ENCODE measurements around the gene DLG2. TPM values are rescaled to one million over a fixed set of nuclear protein-coding genes. Genes with fewer than 3 reads are reported as not detected.

DLG2 gene
- total RNA-seq, 1 experiment from 2014 or later = 0.72 TPM

DNA sequence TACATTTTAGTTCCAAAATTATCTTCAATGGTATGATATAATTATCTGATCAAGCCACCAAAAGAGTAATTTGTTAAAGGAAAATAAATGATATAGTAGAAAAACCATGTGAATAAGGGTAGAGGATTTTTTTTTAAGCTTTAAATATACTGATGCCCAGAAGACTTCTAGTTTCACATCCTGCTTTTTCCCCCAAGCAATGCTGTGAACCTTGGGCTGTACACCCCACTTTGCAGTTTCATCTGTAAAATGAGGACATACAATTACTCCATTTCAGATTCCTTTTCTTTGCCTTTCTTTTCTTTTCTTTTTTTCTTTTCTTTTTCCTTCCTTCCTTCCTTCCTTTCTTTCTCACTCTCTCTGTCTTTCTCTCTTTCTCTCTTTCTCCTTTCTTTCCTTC is 1125.4 kb downstream of the DLG2 start:
- no peak for DNase-seq (ENCODE audit: low spot score)

DNA sequence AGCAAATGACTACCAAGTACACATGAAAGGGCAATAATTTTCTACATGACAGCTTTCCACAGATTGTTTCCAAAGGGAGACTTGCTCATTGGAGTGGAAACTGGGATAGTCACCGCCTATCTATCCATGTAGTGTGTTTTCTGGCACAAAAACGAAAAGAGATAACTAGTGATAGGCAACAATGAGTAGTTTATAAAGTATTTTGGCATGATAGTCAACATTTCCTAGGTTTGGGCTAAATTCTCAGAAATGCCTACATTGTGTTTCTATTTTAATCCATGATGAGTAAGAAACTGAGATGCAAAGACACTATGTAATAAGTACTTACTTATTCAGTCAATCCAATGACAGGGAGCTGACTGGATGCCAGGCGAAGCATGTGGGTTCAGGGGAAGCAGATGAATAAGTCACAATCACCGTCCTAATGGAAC is 1129.1 kb downstream of the DLG2 start:
- peak; percentile 41 for DNase-seq (ENCODE audit: low spot score)

DNA sequence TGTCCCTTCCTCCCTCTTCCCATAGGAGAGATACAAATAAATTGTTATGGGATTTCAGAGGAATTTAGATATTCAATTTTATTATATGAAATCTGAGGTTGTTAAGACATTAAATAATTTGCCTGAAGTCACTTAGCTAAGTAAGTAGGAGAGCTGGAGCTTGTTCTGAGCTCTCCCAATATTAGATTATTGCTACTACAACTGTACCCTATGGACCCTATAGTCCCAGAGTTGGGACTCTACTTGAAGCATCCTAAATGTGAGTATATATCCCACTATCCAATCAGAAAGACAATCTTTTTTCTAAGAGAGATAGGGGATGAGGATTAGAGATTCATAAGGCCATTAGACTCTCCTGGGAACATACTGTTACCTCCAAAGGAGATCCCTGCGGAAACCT is 1130.0 kb downstream of the DLG2 start:
- no peak for DNase-seq (ENCODE audit: low spot score)

DNA sequence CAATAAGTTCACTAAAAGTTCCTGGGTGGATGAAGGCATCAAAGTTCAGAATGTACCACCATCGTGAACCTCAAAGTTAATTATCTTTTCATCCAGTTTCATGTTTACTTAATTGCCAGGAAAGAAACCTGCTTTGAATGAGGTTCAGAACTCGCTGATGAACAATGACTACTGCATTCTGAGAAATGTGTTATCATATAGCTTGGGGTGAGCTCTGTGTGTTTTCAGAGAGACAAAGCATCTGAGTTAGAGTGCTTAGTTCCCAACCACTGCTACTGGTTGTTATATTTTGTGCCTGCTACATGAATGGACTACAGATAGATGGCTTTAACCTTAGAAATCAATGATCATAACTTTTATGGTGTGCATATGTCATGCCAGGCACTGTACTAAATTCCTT is 1131.0 kb downstream of the DLG2 start:
- DNase-seq (ENCODE audit: low spot score) = no peak

DNA sequence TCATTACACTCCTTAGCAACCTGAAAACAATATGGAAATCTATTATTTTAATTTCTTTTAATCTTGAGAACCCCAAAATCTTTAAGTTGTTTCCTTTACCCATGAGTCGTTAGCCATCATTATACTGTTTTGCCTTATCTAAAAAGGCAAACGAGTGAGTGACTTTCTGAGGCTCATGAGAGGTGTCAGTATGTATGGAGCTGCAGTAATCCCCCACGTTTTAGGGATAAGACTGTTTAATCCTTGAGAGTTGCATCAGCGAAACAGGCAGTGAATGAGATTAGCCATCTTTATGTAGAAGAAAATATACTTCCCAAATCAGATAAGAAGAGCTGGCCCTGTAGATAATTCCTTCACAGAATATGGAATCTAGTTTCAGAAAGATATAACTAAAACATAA is 1147.0 kb downstream of the DLG2 start:
- no peak for DNase-seq (ENCODE audit: low spot score)

DNA sequence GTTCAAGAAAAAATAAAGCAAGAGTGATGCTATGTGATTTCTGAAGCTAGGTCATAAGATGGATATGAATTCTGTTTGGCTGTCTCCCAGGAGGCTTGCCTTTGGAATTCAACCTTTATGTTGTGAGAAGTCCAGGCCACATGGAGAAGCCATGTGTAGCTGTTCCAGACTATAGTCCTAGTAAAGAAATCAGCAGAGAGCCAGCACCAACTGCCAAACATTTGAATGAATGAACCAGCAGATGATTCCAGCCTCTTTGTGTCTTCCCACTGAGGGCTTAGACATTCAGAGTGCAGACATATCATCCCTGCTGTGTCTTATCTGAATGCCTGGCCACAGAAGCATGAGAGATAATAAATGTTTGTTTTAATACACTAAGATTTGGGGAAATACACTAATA is 1150.6 kb downstream of the DLG2 start:
- no peak for DNase-seq (ENCODE audit: low spot score)

DNA sequence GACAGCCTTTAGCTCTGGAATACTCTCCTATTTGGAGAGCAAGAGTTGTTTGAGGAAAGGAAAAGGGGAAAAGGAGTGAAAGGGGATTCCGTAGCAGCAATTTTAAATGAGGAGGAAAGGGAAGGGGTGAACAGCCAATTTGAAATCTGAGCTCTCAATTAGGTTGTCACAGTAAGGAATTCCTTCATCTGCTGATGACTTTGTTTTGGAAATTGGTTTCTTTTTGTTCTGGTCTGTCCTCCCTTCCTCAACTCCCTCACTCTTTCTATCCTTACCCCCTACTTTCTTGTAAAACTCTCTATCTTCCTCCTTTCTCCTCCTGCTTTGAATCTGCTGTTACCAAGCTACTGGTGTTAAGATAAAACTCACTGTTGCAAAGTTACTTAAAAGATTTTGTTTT is 1155.6 kb downstream of the DLG2 start:
- DNase-seq (ENCODE audit: low spot score) = no peak

DNA sequence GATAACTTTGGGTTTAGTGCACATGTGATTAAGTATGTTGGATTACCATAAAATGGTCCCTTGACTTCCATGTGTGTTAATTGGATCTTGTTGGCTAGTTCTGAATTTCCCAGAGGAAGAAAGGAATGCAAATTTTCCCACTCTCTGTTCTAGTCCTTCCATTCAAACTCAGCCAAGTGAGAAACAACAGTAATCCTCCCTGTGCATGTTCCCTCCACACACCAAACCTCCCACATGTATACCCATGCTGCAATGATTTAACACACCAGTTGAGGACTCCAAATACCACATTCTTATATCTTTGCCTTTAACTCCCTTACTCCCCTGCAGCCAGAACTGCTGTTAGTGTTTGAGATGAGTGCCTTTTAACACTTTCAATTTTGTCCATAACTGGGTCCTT is 1158.9 kb downstream of the DLG2 start:
- no peak for DNase-seq (ENCODE audit: low spot score)

DNA sequence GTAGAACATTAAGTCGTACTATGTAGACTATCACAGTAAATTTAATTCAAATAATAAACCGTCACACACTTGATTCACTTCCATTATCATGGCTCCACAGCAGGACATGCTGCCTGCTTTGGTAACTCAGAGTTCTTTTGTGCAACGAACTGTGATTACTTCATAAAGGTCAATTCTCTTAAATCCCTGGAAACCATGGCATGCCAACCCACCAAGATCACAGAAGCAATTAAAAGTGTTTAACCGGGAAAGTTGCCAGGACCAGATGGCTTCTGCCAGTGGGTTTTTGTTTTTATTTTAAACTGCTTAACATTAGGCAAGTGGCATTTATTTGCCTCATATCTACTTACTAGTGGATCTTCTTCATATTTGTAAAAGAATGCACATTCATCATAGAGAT is 1162.1 kb downstream of the DLG2 start:
- DNase-seq (ENCODE audit: low spot score) = peak; percentile 14

DNA sequence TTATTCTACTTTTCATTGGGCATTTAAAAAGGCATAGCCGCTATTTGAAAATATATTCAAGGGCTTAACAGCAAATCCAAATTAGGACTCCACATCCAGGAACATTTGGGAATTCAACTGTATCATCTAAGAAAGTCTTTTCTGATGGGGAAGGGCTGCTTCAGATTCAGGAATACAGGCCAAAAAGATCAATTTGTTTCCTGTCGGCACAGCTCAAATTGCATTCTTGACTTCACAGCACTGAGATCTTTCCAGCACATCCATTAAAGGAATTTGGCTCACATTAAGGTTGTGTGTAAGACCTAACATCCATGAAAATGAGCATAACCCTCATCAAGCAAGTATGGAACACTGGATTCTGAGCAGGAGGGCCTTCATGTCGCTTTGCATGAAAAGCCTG is 1171.5 kb downstream of the DLG2 start:
- DNase-seq (ENCODE audit: low spot score) = no peak

DNA sequence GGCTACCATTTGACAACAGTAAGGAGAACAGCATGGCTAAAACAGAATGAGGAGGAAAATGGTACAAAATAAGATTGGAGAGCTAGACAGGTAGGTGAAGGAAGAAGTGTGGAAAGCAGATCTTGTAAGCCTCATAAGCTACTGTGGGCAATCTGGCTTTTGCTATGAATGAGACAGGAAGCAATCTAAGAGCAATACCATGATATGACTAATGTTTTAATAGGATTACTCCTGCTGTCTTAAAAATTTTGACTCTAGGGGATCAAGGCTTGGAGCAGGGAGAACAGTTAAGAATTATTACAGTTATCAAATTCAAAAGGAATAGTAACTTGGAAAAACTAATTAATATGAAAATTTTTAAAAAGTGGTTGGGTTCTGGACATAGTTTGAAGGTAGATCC is 1174.9 kb downstream of the DLG2 start:
- no peak for DNase-seq (ENCODE audit: low spot score)

DNA sequence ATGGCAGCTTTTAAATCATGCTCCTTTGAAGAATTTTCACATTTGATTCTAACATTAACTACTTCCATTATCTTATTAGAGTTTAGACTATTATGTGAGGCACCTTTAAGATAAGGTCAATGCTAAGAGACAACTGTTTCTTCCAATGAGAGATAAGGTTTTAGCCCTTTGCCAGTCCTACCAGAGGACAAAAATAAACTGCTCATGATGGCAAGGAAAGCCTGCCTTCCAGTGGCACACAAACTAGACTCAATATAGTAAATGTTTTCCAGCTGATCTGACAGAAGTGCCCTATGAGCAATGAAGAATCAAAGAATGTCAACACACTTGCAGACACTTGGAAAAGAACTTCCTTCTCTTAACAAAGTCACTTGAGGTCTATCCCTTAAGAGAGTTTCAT is 1188.6 kb downstream of the DLG2 start:
- no peak for DNase-seq (ENCODE audit: low spot score)

DNA sequence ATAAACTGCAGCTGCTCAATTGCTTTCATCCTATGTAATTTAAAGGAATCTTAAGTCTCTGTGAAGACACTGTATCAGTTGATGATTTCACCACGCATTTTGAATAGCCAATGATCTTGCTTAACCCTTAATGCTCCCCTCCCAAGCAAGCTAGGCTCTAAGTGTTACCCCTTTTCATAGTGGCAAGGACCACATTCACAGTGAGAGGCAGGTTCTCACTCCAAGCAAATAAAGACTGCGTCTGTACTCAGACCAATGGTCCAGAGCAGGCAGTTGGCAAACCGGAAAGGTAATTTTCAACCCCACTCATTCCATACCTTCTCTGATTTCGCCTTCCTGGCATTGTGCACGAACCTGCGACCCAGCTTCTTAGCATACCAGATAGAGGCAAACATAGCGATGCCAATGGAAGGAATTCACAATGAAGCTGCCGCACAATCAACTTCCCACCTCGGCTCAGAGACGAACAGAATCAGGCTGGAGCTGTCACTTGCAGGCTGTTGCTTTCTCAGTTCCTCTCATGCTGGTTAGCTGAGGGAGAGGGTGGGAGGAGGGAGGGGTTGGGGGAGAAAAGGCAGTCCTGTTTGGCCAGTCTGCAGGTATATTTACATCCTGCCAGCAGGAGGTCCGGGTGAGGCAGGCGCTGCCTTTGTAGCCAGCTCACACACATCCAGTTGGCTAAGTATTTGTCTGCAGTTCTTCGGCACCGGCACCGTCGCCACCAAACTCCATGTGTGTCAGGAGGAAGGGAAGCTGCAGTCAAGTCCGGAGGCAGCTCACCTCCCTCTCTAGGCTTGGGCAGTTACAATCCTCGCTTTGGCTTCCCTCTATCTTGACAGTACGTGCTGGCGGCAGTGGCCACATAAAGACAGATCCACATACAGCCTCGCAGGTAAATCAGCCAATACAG is 1189.8 kb downstream of the DLG2 start:
- DNase-seq (ENCODE audit: low spot score) = peak; percentile 3

DNA sequence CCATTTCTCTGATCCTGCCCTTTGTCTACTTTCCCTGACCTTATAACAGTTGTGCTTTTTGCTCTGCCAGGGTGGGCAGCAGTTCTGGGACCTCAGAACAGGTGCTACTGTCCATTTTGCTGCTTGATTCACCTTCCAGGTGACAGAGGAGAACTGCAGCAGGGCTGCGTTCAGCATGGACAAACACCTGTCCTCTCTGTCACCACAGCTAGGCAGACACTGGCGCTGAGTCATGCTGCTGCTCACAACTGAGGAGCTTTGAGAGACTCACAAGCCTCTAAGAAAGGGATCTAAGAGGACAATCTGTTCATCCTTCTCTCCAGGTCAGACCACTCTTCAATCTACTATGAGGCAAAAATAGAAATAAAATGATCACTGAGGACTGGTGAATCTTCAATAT is 1196.5 kb downstream of the DLG2 start:
- no peak for DNase-seq (ENCODE audit: low spot score)

DNA sequence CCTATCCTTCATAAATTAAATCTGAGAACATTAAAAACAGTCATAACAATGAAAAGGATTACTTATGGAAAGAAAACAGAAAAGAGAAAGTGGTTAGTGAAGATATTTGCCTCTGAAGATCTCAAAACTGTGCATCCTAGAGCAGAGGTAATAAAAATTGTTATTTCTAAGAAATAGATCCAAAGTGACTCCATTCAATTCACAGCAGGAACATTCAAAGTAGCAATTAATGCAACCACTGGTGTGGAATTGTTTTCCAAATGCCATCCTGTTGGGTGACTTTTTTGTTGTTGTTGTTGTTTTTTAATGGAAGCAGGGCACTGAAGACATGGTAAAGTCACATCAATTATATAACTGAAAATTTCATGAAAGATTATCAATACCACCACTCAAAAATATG is 1201.5 kb downstream of the DLG2 start:
- DNase-seq (ENCODE audit: low spot score) = no peak

DNA sequence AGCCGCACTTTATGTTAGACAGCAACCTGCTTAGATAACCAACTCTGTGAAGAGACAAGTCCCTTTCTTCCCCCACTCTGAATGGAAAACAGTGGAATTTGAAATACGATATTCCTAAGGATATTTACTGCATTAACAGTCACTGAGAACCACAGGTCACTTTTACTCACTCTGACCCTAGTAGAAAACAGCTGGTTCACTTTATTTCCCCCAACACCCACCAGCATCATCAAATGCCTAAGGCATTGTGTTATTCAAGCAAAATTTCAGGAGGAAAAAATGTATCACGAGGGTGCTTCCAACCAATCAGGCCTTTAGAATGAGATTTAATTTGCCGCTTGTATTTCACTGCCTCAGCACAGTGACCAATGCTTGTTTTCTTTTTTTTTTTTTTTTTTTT is 1206.9 kb downstream of the DLG2 start:
- no peak for DNase-seq (ENCODE audit: low spot score)

DNA sequence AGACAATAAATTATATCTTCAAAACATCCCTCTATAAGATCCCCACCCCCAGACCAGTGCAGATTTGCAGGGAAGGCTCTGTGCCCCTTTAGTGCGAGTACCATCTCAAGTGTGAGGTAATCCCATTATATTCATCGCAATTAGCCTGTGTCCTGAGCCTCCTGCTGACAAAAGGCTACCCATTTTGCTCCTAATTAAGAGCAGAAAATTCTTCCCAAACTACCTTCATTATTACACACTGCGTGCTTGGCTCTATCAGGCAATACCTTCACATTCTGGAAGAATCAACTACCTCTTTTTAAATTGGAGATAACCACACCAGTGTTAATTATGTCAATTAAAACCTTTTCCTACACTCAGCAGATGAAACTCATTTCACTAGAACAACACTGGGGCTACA is 1207.5 kb downstream of the DLG2 start:
- no peak for DNase-seq (ENCODE audit: low spot score)

DNA sequence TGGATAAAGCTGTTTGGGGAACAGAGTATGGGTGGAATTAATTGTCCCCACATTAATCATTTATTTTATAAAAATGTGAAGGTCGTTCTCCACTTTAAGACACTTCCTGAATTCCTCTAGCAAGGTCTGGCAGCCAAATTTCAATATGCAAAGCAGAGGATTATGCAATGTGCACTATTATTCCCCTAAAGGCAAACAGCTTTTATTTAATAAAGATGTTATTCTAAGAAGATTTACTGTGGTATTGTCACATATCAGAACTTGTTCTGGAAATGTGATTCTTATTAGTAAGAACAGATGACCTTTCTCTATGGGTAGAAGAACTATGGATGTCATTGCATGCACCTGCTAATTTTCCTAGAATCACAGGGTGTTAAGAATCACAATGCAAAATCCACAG is 1212.2 kb downstream of the DLG2 start:
- no peak for DNase-seq (ENCODE audit: low spot score)

DNA sequence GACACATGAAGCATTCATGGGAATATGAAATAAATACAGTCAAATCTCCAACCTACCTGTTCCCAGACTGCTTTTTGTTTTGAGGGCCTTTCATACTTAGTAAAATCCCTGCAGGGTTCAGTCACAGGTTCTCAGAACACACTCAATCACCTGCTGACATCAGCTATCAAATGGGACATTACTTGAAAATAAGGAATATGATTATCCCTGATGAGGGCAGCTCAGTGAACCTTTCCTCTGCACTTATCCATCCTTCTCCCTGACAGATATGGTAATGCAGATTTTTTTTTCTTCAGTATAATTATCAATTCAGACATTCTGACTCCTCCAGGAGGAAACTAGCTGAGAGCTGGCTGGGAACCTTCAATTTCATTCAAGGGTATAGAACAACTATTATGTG is 1213.6 kb downstream of the DLG2 start:
- no peak for DNase-seq (ENCODE audit: low spot score)

DNA sequence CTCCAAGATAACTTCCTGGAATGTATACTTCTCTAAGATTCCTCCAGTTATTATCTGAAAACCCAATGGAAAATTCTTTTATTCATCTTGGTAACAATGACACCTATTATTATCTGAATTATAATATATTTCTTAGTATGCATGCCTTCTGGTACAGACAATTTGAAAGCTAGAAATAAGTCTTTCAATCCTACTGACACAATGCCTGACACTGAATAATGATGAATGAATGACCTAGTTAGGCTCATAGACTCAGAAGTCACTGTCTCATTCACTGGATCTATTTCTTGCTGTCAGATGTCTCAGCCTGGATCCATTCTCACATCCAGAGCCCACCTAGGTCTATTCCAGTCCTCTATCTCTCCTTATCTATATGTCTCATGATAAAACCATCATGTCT is 1214.3 kb downstream of the DLG2 start:
- no peak for DNase-seq (ENCODE audit: low spot score)

DNA sequence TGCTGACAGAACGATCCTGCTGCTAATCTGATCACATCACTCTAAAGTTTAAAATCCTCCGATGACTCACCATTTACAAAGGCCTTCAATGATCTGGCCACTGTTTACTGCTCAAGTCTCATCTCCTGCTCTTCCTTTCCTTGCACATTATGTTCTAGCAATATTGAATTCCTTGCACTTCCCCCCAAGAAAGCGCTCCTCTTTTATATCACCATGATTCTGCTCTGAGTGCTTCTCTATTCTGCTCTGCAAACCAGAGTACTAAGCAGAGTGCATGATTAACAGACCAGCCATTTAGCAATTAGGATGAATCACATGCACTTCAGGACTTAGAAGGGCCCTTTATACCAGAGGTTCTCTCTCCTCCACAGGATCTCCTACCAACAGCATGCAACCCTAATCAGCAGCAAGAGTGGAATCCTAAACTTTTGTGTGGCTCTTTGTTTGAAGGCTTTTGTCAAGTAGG is 1218.2 kb downstream of the DLG2 start:
- DNase-seq (ENCODE audit: low spot score) = no peak

DNA sequence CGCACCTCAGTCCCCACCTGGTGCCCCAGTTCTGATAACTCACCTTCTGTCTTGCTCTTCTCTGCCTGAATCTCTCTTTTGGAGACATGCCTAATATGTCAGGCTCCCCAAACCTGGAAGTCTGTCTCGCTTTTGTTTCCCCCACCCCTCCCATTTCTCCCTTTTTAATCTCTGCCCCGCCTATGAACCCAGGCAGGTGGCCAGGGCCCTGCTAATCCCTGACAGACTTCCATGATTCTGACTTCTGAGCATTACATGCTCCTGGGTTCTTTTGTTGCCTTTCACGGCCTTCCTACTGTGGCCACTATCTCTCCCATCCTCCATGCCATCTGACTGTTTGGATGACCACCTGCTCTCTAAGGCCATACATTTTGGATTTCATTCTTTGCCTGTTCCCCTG is 1220.1 kb downstream of the DLG2 start:
- DNase-seq (ENCODE audit: low spot score) = no peak

DNA sequence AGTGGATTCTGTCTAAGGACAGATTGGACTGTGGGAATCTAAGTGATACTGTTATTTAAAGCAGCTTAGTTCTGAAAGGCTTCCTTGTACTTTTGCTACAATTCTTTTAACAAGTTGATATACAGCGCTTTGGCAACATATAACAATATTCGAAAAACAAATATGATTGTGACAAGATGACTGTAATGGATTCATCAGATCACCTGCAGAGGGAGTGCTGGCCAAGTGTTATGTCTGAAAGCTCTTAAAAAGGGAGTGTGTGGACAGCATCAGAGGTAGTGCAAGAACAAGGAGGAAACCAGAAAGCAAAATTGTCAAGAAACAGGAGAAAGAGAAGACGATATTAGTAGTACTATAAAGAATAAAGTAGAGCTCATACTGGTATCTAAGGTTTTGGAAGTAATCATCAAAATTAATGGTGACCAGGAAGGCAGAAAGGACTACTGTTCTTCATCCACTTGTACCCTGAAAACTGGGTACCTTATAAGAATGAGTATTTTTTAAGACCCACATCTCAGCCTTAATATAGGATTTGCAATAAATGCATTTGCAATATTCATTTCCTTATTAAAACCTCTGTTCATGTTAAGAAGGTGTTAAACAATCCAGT is 1229.0 kb downstream of the DLG2 start:
- peak; percentile 41 for DNase-seq (ENCODE audit: low spot score)

Data from A172 (cell line).